GM13977 (cell line): ENCODE measurements around the gene TSGA10.

Experiments
- DNase-seq: peaks from one replicate; pipeline ENCODE4 v3.0.0; 2012; ENCODE audit warnings: low spot score
- in situ Hi-C: fragments of 300-500 bp; cut with MboI; formaldehyde crosslinking; loops from one replicate; pipeline ENCODE4 v1.12.0; 2022; ENCODE audit warnings: low sequenced_read_pairs, low pct_unique_long_range_greater_than_20kb, mixed read lengths, inconsistent platforms; ENCODE audit not compliant: unreplicated experiment
- TF ChIP-seq, protein P1 (sequence below): IDR thresholded peaks from 2 replicates; pipeline ENCODE4 v1.5.1; 2012; ENCODE audit warnings: mild to moderate bottlenecking, control low read depth; ENCODE audit not compliant: insufficient read depth; ENCODE audit errors: extremely low read depth, missing control alignments

The TSGA10 gene

DNA sequence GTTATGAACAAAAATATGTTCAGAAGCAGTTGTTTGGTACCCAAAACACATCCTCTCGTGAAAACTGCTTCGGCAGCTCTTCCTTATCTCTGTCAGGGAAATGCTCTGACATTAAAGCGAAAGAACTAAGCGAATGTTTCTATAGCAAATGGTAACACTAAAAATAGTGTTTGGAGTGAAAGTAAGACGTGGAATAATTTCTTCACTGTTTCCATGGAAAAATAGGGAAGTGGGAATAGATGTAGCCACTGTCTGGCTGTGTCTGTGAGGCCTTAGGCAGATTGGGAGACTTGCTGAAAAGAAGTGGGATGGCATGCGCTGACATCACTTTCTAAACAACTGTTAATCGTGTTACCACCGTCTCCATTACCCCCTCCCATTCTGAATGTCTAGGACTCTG, 207.2 kb downstream of the TSGA10 start:
- TF ChIP-seq, protein P1, sequence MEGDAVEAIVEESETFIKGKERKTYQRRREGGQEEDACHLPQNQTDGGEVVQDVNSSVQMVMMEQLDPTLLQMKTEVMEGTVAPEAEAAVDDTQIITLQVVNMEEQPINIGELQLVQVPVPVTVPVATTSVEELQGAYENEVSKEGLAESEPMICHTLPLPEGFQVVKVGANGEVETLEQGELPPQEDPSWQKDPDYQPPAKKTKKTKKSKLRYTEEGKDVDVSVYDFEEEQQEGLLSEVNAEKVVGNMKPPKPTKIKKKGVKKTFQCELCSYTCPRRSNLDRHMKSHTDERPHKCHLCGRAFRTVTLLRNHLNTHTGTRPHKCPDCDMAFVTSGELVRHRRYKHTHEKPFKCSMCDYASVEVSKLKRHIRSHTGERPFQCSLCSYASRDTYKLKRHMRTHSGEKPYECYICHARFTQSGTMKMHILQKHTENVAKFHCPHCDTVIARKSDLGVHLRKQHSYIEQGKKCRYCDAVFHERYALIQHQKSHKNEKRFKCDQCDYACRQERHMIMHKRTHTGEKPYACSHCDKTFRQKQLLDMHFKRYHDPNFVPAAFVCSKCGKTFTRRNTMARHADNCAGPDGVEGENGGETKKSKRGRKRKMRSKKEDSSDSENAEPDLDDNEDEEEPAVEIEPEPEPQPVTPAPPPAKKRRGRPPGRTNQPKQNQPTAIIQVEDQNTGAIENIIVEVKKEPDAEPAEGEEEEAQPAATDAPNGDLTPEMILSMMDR = no peak
- in situ Hi-C loops = no loop called here
- no peak for DNase-seq
